ENCODE measurements around the gene PTPRS.

PTPRS gene

DNA sequence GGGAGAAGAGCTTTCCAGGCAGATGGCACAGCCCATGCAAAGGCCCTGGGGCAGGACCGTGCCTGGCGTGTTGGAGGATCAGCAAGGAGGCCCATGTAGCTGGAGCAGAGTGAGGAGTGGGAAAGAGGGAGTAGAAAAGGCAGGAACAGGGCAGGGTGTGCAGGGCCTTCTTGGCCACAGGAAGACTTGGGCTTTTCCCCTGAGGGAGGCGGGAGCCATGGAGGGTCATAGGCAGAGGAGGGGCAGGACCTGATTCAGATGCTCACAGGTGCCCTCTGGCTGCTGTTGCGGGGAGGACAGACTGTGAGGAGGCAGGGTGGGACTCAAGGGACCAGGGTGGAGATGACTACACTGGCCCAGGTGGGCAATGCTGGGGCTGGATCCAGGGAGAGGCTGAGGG is 13.8 kb upstream of the PTPRS start:
- DNase-seq = peak; percentile 24

DNA sequence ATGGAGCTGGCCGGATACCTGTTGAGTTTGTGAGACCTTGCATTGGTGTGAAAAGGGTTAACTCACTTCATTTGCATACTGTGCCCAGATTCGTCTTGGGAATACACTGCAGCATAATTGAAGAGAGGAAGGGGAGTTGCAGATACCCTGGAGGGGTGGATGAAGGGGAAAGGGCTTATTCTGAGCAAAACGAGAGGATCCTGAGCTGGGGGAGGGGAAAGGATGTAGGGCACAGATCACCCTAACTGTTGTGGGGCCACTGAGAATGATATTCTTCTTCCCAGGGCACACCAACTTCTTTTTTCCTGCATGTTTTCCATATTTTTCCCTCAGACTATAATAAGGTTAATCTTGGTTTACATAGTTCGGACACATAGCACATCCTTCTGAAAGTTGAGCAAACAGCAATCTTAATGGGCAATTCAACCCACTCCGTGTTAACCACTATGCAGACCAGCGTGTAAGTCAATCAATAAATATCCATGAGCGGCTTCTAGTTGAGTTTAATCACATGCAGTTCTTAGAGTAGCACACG is 11.7 kb upstream of the PTPRS start:
- DNase-seq = no peak

DNA sequence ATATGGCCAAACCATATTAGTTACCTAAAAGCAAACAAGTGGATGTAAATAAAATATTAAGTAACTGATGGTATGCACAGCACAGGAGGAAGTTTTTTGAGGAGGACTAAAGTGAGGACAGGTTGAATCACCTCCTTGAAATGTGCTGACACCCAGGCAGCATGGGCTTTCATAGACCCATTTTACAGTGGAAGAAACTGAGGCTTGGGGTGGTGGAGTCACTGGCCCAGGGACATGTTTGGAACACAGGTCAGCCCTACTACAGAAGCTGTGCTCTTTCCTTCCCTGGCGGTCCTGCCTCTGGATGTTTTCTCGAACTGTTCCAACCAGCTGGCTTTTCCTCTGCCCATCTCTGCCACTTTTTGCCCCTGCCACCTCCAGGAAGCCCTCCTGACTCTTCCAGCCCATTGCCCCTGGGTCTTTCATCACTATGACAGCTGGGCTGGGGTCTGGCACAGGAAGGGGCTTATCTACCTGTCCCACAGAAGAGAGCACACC is 11.2 kb upstream of the PTPRS start:
- no peak for DNase-seq

DNA sequence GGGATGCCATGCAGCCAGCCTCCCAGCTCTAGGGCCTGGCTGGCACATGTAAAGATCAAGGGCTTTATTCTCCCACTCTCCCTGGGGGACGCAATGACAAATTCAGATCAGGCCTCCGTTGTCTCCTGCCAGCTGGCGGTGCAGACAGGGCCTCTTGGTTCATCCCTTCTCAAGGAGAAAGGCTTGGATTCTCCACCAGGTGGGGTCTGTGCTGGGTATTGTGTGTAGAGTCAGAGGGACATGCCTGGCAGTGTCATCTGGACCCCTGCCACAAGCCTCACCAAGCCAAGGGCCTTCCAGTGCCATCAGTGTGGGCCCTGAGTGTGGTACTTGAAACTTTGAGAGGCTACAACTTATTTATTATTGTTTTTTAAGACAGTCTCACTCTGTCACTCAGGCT is 8.4 kb upstream of the PTPRS start:
- DNase-seq = no peak

DNA sequence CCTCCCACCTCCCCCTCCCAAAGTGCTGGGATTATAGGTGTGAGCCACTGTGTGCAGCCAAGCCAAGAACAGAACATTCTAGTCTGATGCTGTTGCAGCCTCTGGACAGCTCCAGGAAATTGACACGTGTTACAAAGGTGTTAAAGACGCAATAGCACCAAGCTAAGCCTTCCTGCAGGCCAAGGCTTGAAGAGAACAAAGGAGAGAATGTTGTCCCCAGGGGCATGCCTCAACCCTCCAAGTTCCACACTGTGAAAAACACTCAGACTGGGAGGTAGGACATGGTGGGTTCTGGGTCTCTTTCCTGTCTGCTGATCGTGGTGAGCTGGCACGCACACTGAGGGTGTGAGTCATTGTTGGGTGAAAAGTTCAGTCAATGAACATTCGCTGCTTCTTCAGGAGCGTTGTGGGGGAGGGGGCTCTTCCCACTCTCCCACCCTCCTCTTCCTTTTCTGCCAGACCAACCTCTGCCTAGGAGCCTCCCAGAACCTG is 5.3 kb upstream of the PTPRS start:
- no peak for DNase-seq

DNA sequence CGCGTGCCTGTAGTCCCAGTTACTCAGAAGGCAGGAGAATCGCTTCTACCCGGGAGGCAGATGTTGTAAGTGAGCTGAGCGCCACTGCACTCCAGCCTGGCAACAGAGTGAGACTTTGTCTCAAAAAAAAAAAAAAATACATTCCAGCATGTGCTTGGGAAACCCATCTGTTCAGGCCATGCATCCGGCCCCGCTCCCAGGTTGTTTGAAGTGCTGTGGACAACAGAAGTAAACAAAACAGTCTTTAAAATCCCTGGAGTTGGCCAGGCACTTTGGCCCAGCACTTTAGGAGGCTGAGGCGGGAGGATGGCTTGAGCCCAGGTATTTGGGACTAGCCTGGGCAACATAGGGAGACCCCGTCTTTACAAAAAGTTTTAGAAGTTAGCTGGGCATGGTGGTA is 3.2 kb upstream of the PTPRS start:
- no peak for DNase-seq

DNA sequence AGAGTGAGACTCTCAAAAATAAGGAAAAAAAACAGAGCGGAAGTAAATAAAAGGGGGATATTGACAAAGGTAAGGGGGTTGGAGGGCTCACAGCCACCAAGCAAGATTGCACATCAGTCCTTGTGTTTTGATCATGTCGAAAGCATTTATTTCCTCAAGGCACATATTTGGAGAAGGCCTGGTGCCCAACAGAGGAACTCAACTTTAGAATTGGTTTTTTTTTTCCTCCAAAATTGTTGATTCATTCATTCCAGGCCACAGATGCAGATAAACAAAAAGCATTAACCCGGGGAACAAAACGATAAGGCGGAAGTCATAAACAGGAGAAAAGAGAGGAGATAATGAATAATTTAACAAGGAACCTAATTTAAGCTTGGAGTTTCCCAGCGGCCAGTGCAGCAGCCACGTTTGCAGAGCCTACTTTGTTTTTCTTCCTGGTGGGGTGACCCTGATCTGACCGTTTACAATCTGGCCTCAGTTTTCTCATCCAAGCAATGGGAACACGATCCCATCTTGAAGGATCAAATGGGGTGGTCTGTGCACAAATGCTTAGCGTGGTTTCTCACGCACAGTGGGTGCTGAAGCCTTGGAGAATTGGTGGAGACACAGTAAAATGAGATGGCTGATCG is 2.1 kb upstream of the PTPRS start:
- DNase-seq = no peak

DNA sequence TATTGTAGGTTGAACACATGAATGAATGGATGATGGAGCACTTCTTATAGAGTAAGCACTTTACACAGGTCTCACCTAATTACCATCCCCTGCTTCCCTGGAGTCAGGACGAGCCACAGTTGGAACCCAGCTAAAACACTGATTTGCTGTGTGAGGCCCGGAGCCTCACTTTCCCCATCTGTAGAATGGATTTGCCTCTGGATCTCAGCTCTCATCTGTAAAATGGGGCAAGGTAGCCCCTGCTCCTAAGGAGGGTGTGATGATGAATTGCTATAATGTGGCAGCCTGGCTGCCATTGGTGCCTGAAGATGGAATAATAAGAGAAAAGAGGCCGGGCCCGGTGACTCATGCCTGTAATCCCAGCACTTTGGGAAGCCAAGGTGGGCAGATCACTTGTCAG is 1.4 kb upstream of the PTPRS start:
- no peak for DNase-seq

DNA sequence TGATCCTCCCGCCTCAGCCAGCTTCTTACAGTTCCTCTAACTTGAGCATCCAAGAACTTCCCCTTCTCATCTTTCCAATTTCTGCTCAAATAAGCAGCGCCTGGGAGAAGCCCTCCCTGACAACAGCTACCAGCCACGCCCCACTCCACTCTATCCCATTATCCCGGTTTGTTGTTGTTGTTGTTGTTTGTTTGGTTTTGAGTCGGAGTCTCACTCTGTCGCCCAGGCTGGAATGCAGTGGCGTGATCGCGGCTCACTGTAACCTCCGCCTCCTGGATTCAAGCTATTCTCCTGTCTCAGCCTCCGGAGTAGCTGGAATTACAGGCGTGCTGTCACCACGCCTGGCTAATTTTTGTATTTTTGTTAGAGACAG is 822 bp upstream of the PTPRS start:
- no peak for DNase-seq

DNA sequence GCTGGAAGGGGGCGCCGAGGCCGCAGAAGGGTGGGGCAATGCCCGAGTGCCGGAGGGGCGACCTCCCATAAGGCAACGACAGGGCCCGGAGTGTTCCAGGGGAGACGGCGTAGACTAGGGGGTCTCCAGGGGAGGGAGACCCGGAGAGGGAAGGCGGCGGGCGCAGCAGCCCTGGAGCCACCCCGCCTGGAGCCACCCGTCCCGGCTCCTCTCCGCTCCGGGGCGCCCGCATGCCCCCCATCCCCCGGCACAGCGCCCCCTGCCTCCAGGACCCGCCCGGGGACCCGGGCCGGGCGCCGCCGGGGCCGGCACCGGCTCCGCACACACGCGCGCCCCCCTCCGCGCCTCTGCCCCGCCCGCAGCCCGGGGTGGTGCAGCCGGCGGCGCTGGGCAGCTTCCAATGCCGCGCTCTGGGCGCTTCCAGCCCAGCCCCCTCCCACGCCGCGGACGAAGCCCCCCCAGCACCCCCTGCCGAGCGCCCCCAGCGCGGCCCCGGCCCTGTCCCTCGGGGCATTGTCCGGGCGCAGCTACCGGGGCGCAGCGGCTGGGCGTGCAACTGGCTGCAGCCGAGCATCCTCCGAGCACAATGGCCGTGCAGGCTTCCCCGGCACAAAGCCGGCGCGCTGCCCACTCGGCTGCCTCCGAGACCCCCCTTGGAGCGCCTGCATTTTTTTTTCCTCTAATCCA is 519 bp downstream of the PTPRS start:
- DNase-seq = no peak

DNA sequence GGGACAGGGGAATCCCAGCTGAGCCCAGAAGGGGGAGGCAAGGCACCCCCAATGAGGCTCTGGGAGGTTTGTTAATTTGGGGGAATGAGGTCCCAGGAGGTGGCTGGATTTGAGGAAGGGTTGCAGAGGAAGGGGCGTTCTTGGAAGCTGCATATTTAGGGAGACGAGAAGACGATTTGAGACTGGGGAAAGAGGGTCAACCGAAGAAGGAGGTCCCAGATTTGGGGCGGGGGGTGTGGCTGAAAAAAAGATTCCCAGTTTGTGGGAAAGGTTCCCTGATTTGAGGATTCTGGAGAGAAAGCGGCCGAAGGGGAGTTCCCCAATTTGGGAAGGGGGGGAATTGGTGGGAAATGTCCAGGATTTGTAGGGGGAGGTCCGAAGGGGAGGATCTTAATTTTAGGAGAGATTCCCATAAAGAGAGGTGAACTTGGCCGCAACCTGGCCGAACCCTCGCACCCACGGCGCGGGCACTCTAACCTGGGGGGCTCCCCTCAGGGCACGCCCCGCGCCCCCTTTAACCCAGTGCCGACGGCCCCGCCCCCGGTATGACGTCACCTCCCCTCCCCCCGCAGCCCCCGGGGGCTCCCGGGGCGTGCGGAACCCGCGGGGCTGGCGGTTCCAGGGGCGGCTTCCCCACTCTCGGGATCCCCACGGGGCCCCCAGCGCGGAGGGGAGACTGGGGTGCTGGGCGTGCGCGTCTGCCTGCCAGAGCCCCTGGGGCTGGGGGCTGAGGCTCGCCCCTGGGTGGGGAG is 1.2 kb downstream of the PTPRS start:
- no peak for DNase-seq

DNA sequence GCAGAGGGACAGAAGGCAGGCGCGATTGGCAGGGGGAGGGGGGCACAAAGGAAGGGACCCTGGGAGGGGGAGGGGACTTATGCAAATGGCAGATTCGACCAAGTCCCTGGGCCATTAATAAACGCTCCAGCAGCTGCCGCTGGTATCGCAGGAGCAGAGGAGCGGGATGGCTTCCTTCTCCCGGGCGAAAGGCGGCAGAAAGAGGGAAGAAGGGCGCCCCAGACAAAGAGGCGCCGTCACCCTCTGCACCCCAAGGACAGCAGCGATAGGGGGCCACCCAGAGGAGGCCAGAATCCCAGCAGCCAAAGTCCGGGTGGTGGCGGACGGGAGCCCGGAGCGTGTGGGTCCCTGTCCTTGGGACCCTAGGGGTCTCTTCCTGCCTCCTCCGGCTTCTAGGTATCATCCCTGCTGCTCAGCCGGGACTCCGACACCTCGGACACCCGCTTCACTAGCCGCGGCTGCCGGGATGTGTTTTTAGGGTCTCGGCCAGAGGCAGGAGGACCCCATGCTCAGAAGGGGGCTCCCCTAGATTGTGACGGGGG is 1.9 kb downstream of the PTPRS start:
- DNase-seq = no peak

DNA sequence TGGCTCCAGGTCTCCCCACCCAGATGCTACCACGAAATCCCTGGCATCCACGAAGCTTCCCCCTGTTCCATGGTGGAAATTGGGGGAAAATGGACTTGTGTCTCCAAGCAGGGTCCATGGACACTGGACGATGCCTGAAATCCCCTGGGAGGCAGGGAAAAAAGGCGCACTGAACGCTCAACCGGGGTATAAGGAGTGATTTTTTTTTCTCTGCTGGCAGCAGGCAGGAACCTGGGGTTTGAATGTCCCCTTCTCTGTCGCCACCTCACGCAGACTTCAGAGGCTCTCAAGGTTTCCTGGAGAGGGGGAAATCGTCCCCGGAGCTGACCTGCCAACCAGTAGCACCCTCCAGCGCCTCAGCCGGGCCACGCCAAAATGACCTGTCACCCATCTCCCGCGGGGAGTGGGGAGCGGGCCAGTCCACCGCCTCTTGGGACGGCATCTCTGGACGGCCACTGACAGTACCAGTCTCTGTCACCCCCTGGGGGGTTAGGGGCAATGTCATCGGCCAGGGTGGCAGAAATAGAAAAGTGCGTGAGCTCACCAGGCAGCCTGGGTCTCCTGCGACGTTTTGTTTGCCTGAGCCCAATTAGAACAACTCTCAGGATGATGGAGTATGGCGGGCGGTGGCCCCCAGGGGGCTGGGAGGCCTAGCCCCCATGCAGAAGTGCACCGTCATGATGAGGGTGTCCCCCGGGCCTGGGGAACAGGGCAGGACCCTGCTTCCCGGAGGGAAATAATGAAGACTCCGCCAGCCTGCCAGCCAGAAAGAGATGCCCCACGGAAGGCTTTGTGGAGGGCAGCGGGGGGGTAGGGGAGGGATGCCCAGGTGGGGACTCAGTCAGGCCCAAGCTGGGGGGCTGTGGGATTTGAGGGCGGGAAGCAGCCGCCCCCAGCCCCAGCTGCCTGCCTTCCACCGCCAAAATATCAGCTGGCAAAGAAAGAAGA is 2.6 kb downstream of the PTPRS start:
- no peak for DNase-seq

DNA sequence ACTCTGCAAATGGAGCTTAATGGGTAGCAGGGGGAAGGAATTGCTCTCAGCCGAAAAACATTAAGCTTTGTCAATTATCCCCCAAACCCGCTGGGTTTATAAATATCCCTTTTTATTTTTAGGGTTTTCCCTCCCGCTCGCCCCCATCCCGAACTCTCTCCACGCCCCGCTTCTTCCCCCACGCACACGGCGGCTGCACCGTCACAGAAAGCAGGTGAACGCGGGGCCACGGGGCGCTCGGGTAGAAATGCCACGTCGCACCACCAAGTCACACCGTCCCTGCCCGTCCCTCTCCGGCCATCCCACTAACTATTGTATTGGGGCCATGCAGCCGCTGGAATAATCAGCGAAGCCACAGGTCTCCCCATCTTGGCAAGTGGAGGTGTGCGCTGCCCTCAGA is 3.5 kb downstream of the PTPRS start:
- DNase-seq = no peak

DNA sequence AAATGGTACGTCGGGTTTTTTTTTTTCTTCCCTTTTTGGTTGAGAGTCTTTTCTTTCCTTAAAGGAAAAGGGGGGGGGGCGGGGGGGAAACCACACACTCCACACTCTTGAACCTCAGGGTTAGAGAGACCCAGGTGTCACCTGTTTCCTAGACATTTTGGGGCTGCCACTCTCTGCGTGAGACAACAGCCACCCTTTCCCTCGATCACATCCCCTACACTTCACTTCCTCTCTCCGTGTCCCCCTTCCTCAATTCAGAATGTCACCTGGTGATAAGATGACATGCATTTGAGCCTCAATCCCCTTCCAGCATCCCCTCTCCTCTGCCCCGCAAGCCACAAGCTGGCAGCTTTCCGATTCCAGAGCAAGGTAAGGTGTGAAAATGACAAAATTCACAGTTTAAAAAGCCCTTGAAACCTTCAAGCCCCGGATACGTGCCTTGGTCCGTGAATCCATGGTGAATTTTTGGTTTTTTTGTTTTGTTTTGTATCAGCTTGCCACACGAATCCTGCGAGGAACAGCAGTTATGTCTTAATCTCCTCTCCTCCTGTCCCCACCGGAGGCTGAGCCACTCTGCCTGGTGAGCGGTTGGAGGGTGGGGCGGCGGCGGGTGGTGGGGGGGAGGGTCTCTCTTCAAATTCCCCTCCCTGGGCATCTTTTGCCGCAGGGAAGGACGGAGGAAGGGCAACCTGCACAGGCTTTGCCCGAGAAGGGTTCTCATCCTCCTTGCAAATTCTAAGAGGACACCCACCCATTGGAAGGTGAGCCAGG is 4.2 kb downstream of the PTPRS start:
- DNase-seq = no peak

DNA sequence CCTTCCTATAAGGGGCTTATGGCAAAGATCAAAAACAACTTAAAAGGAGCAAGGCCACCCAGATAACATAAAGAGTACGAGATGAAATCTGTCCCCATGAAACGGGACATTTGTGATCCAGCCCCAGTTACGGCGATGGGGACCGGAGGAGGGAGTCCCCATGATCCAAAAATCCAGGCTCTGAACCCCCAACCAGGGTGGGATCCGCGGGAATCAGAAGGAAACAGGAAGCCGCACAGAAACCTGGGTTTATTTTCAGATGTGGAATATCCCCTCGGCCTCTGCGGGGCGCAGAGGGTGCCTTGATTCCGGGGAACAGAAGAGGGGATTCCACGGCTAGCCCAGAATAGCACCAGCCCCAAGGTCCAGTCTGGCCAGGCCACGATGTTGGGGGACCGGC is 5.0 kb downstream of the PTPRS start:
- no peak for DNase-seq

DNA sequence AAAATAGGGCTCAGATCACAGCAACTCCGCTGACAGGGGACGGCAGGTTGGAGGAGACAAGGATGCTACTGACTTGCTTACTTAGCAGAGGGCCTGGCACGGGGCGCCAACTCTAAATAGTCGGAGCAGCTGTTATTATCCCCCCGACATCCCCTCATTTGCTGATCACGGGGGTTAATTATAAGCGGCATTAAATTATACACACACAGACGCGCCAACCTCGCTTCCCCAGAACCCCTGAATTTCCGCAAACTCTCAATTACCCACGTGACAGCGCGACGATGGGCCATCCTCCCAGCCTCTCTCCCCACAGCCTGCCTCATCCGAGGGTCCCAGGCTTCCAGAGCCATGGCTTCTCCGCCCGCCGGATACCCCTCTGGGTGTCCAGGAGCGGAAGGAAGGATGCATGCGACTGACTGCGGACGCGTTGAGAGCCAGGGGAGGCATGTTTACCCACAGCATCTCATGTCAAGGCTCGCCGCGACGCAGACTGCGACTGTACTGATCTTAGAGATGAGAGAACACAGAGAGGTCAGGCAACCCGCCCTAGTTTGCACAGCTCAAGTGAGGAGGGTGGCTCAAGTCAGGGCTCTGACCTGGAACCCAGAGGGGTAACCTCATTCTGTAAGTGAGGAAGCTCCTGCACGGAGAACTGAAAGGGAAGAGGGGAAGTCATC is 5.7 kb downstream of the PTPRS start:
- no peak for DNase-seq

DNA sequence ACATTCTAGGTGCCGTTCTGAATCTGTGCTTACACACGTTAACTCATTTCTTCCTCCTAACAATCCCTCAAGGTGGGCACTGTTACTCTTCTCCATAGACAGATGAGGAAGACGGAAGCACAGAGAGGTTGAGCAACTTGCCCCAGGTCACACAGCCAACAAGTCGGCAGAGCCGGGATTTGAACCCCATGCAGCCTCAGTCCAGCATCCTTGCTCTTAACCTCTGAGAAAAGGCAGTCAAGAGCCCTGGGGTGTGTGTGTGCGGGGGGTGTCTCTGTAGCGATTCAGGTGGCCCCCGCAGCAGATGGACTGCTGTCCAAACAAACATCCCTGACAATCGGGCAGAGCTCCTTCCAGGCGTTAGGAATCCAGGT is 6.3 kb downstream of the PTPRS start:
- no peak for DNase-seq

DNA sequence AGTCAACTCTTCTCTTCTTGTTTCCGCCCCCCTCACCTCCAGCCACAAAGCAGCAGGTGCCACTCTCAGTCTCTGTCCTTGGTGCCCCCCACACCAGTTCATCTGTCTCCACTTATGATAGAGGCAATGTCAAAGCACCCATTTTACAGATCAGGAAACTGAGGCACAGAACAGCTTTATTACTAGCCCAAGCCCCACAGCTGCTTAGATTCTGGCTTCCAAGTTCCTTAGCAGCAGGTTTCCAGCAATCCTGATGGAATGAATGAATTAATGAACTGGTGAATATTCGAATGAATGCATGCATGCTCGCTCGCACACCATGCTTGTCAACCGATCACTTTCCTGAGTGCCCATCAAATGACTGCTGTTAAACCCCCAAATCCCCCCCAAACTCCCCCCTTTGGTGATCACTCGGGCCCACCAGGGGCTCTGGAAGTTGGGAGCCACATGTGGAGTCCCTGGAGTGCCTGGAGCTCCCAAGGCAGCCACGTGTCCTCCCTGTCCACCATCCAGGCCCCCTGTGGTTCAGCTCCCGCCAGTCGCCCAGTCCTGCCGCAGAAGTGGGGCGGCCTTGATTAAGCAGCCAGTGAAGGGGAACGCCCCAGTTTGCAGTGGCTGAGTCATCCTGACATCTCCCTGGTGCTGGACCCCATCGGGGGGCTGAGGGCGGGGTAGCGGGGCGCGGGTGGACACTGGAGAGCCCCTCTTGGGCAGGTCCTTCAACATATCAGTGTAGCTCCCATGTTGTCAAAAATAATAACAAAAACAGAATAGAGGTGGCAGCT is 6.8 kb downstream of the PTPRS start:
- no peak for DNase-seq

DNA sequence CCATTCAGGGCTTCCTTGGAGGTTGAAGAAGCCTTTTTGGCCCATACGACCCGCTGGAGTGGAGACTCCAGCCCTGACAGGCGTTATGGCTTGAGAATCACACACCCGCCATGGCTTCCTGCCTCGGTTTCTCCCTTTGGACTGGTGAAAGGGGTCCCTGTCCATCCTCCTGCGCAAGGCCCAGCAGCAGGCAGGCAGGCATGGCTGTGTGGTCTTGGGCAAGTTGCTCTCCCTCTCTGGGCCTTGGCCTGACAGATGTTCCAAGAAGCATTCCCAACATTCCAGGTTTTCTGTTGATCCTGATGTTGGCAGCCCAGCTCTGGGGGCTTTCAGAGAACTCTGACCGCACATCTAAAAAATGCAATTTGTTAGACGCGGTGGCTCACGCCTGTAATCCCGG is 8.1 kb downstream of the PTPRS start:
- DNase-seq = no peak
